D721Med (cell line): ENCODE data around the gene CRAMP1.

Experiments used
- DNase-seq: peaks from one replicate; pipeline ENCODE4 v3.0.0; 2011; ENCODE audit warnings: low spot score; ENCODE audit not compliant: insufficient read length
- FAIRE-seq: peaks from 2 replicates; lab custom pipeline; 2011; peaks lifted over from hg19 to GRCh38; lab: Jason Lieb, UNC
- TF ChIP-seq, protein P1 (sequence below): IDR thresholded peaks from 2 replicates; pipeline ENCODE4 v1.5.1; 2012; ENCODE audit warnings: mild to moderate bottlenecking, control low read depth; ENCODE audit not compliant: insufficient read depth; ENCODE audit errors: missing control alignments

Gene CRAMP1, protein sequence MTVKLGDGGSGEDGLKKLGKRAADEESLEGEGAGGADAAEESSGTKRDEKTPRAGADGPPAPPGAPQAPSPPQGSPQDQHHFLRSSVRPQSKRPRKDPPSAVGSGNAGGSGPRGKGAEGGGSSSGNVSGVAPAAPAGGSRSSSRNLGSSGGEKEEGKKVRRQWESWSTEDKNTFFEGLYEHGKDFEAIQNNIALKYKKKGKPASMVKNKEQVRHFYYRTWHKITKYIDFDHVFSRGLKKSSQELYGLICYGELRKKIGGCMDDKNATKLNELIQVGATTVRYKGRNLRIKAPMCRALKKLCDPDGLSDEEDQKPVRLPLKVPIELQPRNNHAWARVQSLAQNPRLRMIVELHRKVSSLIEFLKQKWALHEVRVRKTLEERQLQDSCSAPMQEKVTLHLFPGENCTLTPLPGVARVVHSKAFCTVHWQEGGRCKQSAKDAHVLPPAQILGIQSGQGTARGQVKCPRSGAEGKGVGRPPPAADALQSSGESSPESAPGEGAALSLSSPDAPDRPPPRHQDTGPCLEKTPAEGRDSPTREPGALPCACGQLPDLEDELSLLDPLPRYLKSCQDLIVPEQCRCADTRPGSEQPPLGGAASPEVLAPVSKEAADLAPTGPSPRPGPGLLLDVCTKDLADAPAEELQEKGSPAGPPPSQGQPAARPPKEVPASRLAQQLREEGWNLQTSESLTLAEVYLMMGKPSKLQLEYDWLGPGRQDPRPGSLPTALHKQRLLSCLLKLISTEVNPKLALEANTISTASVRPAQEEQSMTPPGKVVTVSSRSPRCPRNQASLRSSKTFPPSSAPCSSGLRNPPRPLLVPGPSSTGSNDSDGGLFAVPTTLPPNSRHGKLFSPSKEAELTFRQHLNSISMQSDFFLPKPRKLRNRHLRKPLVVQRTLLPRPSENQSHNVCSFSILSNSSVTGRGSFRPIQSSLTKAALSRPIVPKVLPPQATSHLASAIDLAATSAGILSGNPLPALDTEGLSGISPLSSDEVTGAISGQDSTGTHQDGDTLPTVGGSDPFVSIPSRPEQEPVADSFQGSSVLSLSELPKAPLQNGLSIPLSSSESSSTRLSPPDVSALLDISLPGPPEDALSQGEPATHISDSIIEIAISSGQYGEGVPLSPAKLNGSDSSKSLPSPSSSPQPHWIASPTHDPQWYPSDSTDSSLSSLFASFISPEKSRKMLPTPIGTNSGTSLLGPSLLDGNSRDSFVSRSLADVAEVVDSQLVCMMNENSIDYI (N-terminal part only)

DNA sequence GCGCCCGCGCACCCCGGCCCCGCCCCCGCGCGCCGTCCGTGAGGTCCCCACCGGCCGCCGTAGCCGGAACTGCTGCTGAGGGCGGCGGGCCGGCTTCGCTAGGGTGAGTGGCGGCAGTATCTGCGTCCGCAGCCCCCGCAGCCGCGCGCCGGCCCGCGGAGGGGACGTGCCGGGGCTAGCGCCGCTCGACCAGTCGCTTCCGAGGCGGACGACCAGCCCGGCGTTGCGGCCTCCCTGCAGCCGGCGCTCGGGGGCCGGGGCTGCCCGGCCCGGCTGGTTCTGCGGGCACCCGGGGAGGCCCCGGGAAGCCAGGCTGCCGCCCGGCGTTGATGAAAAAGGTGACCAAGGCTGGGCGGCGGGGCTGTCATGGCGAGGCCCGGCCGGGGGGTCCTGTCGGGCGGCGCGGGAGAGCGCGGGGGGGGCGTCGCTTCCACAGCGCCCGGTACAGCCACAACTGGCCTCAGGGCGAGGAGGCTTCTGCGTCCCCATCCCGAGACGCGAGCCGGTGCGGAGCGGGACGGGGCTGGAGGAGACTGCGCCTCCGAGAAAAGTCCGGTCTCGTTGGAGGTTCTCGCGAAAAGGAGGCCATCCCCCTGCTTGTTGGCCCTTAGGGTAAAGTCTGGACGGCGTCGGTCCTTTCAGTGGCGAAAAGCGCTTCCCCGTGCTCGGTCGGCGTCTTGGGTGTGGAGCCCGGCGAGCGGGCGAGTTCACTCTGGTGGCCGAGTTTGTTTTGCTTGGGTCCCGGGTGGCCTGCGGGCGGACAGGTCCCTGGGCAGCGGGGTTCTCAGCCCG, at the start of gene CRAMP1:
TSS of gene CRAMP1 (plus strand) at position 41 of the 792 bp plus-strand sequence. CDS start 2,280 bp downstream, outside the sequence.
- no peak for FAIRE-seq
- TF ChIP-seq, protein P1, sequence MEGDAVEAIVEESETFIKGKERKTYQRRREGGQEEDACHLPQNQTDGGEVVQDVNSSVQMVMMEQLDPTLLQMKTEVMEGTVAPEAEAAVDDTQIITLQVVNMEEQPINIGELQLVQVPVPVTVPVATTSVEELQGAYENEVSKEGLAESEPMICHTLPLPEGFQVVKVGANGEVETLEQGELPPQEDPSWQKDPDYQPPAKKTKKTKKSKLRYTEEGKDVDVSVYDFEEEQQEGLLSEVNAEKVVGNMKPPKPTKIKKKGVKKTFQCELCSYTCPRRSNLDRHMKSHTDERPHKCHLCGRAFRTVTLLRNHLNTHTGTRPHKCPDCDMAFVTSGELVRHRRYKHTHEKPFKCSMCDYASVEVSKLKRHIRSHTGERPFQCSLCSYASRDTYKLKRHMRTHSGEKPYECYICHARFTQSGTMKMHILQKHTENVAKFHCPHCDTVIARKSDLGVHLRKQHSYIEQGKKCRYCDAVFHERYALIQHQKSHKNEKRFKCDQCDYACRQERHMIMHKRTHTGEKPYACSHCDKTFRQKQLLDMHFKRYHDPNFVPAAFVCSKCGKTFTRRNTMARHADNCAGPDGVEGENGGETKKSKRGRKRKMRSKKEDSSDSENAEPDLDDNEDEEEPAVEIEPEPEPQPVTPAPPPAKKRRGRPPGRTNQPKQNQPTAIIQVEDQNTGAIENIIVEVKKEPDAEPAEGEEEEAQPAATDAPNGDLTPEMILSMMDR, result no peak

DNA sequence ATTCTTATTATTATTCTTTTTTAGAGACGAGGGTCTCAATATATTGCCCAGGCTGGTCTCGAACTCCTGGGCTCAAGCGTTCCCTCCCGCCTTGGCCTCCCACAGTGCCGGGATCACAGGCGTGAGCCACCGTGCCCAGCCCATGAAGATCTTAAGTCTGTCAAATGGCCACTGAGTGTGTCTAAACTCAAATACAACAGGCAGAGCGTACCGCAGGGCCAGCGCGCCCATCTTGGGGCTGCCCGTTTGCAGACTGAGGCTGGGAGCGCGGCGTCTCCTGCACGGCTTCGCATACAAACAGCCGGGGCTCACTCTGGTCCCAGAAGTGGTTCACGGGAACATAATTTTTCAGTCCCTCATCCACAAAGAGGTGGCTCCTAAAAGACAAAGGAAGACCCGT, 48.4 kb upstream of the CRAMP1 start:
- FAIRE-seq (no peak), DNase-seq (no peak)
- TF ChIP-seq, protein P1, result no peak

More for the DNA sequence above, at the start of gene CRAMP1:
- DNase-seq, result no peak

DNA sequence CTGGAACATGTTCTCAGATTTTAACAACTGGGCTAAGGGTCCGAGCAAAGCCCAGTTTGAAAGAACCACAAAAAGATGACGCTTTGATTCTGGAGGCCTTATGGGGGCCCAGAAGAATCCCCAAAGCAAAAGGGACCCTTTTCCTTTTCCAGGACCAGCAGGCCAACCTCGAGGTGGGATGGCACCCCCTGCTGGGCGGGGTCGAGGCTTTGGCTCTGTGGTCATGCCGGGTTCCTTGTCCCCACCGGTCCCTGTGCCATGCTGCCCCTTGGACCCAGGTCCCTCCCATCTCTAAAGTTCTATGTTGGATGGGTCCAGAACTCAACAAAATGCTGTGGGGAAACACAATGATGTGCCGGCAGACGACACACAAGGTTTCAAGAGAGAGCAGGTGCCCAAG, 47.8 kb upstream of the CRAMP1 start:
- DNase-seq (no peak), FAIRE-seq (no peak)
- TF ChIP-seq, protein P1, result no peak

DNA sequence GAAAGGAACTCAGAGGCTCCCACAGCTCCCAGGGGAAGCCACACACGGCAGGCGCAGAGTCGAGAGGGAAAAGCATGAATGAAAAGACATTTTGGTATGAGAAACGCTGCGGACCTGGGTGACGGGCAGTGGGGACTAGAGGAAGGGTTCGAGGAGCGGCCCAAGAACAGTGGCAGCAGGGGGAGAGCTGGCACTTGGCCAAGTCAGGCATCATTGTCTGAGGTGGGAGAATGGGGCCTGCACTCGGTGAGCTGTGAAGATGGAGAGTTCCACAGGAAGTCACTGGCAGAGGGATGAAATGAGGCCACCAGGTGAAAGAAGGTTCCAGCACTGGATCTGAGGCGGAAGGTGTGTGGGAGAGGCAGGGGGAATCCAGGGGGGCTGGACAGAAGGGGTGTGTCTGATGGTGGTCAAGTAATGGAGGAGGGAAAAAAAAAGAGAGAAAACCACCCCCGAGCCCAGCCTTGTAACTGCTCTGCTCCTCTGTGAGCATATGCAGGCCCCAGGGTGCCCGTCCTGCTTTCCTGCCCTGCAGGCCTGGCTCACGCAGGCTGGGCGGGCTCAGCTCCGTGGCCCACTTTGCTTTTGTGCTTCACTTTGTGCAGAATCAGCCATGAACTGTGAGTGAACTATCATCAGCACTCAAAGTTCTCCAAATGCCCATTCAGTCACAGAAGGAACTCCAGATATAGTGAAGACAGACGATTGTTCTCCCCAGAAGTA, 46.9 kb upstream of the CRAMP1 start:
- DNase-seq (no peak), FAIRE-seq (no peak)
- TF ChIP-seq, protein P1, result no peak

DNA sequence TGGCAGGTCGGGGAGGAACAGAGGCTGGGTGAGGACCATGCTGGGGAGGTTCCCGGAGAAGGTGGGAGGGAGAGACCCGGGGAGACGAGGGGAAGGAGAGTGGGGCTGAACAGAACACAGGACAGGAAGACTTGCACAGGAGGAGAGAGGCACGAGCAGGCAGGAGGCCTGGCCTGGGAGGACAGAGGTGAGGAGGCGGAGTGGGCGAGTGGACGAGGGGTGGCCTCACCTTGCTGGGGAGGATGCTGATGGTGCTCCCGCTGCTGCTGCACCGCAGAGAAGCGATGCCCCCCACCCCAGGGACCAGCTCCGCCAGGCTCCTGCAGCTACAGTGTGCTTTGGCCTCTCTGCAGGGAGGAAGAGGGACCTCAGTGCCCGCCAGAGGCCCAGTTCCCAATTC, 44.2 kb upstream of the CRAMP1 start:
- no peak for FAIRE-seq
- DNase-seq, result no peak
- TF ChIP-seq, protein P1, result no peak
